HepG2 (cell line): Measurements from ENCODE around the gene PTPN12. TPM values are rescaled to one million over a fixed set of nuclear protein-coding genes. Genes with fewer than 3 reads are reported as not detected.

ENCODE experiments used
- ATM ChIP-seq: fragments of 450-650 bp; IDR thresholded peaks from 2 replicates; pipeline ENCODE4 v1.7.1; 2017; ENCODE audit warnings: mild to moderate bottlenecking, borderline replicate concordance
- HOMEZ ChIP-seq: IDR thresholded peaks from 2 replicates; pipeline ENCODE4 v1.6.1; 2016; ENCODE audit warnings: low read depth
- MAFK ChIP-seq, 2 experiments: IDR thresholded peaks in 1 of 2; conservative IDR thresholded peaks in 1 of 2; 2 replicates each; pipeline ENCODE4 v1.6.1; 2011; ENCODE audit warnings: improper control_type of control experiment in 2 of 2, low read length in 2 of 2
- TEAD3 ChIP-seq: optimal IDR thresholded peaks from 2 replicates; pipeline ENCODE3; 2016; ENCODE audit warnings: borderline replicate concordance
- U2AF1 ChIP-seq: fragments of 200-400 bp; formaldehyde crosslinking; optimal IDR thresholded peaks from 2 replicates; pipeline ENCODE3; 2017; ENCODE audit warnings: mild to moderate bottlenecking, low read depth, low read length
- ZNF281 ChIP-seq: sonication (generic); formaldehyde crosslinking; IDR thresholded peaks from 2 replicates; pipeline ENCODE4 v1.4.0; 2020; ENCODE audit warnings: missing genetic modification reagents, borderline replicate concordance
- ZNF292 ChIP-seq: sonication (generic); formaldehyde crosslinking; IDR thresholded peaks from 2 replicates; pipeline ENCODE4 v1.8.1; 2022; ENCODE audit warnings: mild to moderate bottlenecking, low read depth, missing genetic modification reagents, borderline replicate concordance
- ZNF343 ChIP-seq: sonication (generic); formaldehyde crosslinking; IDR thresholded peaks from 2 replicates; pipeline ENCODE4 v1.4.0; 2020; ENCODE audit warnings: mild to moderate bottlenecking, missing genetic modification reagents
- ZNF362 ChIP-seq: sonication (generic); formaldehyde crosslinking; IDR thresholded peaks from 2 replicates; pipeline ENCODE4 v1.4.0; 2020; ENCODE audit warnings: missing genetic modification reagents, mild to moderate bottlenecking, borderline replicate concordance
- ZNF530 ChIP-seq: sonication (generic); formaldehyde crosslinking; IDR thresholded peaks from 2 replicates; pipeline ENCODE4 v1.5.0; 2020; ENCODE audit warnings: low read depth, mild to moderate bottlenecking, missing genetic modification reagents
- polyA plus RNA-seq, 8 experiments: library from polyadenylated mRNA; depleted of rRNA in 3 of 8; stranded (reverse) in 7 of 8; unstranded in 1 of 8; fragments of >200 nt; fragmentation: Illumina TruSeq in 4 of 8; extraction: Trizol in 4 of 8; gene quantifications; 2 replicates each; pipeline versions ENCODE4 v1.2.1 to v1.2.3, GENCODE V29; 2011 to 2016; ENCODE audit warnings: low read depth in 4 of 8, missing spikeins in 1 of 8, mixed read lengths in 1 of 8; ENCODE audit not compliant: insufficient read depth in 1 of 8
- total RNA-seq, 5 experiments: library from RNA; depleted of rRNA; stranded (reverse); fragments of >200 nt; fragmentation: Illumina TruSeq; extraction: Trizol; gene quantifications; 2 replicates each; pipeline ENCODE4 v1.2.3, GENCODE V29; 2016; ENCODE audit warnings: low read depth in 1 of 5

The PTPN12 gene
- total and polyA plus RNA-seq, 2 of the 13 experiments (the other 11 are each of a cell fraction or from before 2014, with no cell fraction given): 22.9 to 56.8 TPM

DNA sequence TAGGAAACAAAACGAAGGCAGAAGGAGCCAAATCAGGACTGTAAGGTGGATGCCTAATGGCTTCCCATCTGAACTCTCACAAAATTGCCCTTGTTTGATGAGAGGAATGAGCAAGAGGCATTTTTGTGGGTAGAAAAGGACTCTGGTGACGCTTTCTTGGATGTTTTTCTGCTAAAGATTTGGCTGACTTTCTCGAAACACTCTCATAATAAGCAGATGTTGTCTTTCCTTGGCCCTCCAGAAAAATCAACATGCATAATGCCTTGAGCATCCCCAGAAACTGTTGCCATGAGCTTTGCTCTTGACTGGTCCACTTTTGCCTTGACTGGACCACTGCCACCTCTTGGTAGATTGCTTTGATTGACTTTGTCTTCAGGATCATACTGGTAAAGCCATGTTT lies 13.5 kb downstream of the PTPN12 start (continued):
- TF ChIP-seq ZNF530 (CRISPR knock-in tag) (no peak), ZNF281 (CRISPR knock-in tag) (no peak), TEAD3 (CRISPR knock-in tag) (no peak), ZNF362 (CRISPR knock-in tag) (no peak), ZNF292 (CRISPR knock-in tag) (no peak), ATM (no peak), U2AF1 (no peak), HOMEZ (CRISPR knock-in tag) (no peak), ZNF343 (CRISPR knock-in tag) (no peak), MAFK (conservative IDR thresholded peaks at IDR 0.05 in 1 of 2, IDR thresholded peaks at IDR 0.05 in 1 of 2; ENCODE audit: low read length in 2 of 2) (no peak)
